ENCODE measurements around the gene TERB2.
A peak's percentile ranks its signal among the peaks of the same experiment; 100 is the strongest.
"Not testable (repeated sequence)": the region's sequence is repeated elsewhere in the genome, so short reads cannot be mapped to it uniquely, and the experiment has no call there.

Gene TERB2

DNA sequence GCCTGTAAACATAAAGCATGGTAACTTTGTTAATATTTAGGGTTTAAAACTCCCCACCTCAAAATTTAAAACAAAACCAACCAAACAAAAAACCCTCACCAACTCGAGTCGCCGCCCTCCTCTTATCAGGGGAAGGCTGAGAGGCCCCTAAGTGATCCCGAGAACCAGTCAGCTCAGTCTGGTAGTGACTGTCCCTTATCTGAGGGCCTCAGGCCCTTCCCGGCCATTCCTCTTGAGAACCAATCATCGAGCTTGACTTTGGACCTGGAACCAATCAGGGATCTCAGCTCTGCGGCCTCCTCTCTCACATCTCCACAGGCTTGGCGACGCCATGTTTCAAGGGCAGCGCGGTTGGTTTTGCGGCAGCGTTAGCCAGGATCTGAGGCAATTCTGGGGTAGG is at the start of gene TERB2:
Gene TERB2 (plus strand): TSS at position 300 of the 400 bp plus-strand sequence. CDS start 32 bp downstream, at position 332.
- H3K27ac ChIP-seq: no peak within 1 kb of the TSS
- TF ChIP-seq CTCF (conservative IDR thresholded peaks at IDR 0.05): no peak
- no peak for TF ChIP-seq ZFX (IDR thresholded peaks at IDR 0.05)

DNA sequence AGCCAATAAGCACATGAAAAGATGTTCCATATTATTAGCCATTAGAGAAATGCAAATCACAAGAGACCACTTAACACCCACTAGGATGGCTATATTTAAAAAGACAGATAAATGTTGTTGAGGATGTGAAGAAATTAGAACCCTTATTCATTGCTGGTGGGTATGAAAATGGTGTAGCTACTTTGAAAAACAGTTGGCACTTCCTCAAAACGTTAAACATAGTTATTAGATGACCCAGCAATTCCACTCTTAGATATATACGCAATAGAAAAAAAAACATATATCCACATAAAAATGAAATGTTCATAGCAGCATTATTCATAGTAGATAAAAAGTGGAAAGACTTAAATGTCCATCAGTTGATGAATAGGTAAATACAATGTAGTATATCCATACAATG is 47.1 kb upstream of the TERB2 start:
- TF ChIP-seq CTCF (conservative IDR thresholded peaks at IDR 0.05) (no peak), ZFX (IDR thresholded peaks at IDR 0.05) (no peak)
- no peak overlapping the region for H3K27ac ChIP-seq

- no peak for TF ChIP-seq ZFX (IDR thresholded peaks at IDR 0.05)
- no peak for TF ChIP-seq CTCF (conservative IDR thresholded peaks at IDR 0.05)
- no peak overlapping the region for H3K27ac ChIP-seq
These were observed 45.4 kb upstream of the TERB2 start for GRCh38 chr15:44910981-44911625.

DNA sequence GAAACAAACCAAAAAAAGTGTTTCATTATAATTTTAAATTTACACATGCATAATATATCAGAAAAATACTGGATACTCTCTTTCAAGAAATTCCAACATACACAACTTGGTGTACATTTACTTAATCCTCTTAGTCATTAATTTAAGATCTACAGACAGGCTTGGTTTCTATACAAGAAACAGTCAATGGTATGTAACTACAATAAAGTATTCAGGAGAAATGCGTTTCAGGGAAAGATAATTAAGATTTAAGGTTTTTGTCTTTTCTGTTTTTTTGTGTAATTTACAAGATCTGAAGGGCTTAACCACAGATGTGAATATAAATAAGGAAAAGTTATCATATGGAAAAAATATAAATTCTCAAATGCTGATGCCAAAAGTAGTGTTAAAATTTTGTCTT is 44.3 kb upstream of the TERB2 start:
- H3K27ac ChIP-seq: not testable (repeated sequence)

DNA sequence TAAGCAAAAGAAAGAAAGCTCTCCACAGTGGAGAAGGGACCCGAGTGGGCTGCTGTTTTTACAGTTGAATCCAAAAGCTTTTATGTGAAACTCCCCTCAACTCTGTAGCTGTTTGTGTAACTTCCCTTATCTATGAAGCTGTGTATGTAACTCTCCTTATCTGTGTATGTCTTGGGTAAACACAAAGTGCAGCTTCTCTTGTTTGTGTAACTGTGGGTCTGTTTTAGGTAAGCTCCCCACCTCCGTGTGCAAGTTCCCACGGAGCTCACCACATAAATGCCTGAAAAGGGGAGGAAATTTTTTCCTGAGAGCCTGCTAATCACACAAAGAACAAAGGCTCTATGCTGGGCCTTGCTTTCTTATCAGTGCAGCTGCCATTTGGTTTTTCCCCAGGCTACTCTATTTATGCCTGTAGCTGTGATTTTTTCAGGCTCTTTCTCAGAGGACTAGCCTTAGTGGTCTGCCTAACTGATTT is 43.5 kb upstream of the TERB2 start:
- H3K27ac ChIP-seq: not testable (repeated sequence)

- no peak overlapping the region for H3K27ac ChIP-seq
- TF ChIP-seq ZFX (IDR thresholded peaks at IDR 0.05) (no peak), CTCF (conservative IDR thresholded peaks at IDR 0.05) (no peak)
These were observed 38.4 kb upstream of the TERB2 start for GRCh38 chr15:44918136-44918535.

DNA sequence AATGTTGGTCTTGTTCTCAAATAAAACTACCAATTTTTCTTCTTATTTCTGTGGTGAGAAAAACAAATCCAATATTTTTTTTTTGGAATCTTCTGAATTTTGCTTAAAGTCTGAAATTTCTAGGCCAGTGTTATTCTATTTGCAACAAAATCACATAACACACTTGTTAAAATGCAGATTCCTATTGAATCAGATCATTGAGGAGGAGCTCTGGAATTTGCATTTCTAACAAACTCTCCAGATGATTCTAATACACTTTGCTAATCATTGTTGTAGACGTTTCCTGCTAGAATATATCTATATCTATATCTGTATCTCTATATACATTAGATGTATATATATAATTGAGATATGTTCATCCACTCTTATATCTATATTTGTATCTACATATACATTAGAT is 27.8 kb upstream of the TERB2 start:
- not testable (repeated sequence) for H3K27ac ChIP-seq

DNA sequence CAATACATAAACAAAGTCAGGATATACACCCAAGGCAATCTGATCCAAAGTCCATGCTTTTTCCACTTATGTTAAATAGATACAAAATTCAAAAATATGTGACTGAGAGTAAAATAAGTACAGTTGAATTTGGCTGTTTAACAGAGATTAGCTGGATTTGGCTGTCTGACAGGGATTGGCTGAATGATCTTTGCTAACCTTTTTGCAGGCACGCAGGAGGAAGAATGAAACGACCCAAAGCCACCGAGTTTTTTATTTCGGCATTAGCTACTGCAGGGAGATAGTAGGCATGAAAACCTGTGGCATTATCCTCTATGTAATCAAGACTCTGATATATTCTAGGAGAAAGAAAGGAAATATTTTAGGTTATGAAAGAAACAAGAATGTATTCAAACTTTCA is 26.2 kb upstream of the TERB2 start:
- not testable (repeated sequence) for H3K27ac ChIP-seq

GRCh38 chr15:44958302-44958701 is 1.8 kb downstream of the TERB2 start:
- not testable (repeated sequence) for H3K27ac ChIP-seq

DNA sequence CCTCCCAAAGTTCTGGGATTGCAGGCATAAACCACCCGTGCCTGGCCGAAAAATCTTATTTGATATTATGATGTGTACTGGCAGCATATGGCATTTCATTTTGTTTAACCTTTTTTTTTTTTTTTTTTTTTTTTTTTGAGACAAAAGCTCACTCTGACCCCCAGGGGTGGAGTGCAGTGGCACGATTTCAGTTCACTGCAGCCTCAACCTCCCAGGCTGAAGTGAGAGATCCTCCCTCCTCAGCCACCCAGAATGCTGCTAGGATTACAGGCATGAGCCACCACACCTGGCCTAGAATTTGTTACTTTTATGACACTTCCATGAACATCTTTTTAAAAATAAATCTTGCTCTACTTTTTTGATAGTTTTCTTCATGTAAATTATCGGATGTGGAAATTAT is 12.0 kb downstream of the TERB2 start:
- no peak; the same call in 1 of the 2 replicates for TF ChIP-seq CTCF (conservative IDR thresholded peaks at IDR 0.05)
- TF ChIP-seq ZFX (IDR thresholded peaks at IDR 0.05): no peak
- 0 out of 2 replicates have a peak overlapping the region, but pooled peaks have one; percentile 23 for H3K27ac ChIP-seq
